ENCODE data around the gene PLEKHA8.

PLEKHA8 gene

GRCh38 chr7:30028216-30028748 lies at the start of gene PLEKHA8:
Gene PLEKHA8 (plus strand): TSS chr7:30028412. CDS start chr7:30028763, 351 bp downstream.
- DNase-seq (ENCODE audit: low spot score), result peak; percentile 96

- DNase-seq (ENCODE audit: low spot score), result no peak
Measured at GRCh38 chr7:29980151-29980550, 48.1 kb upstream of the PLEKHA8 start.

GRCh38 chr7:29987083-29987482 lies 41.1 kb upstream of the PLEKHA8 start:
- no peak for DNase-seq (ENCODE audit: low spot score)

GRCh38 chr7:29987811-29988317 lies 40.3 kb upstream of the PLEKHA8 start:
- DNase-seq (ENCODE audit: low spot score), result no peak

- peak; percentile 76 for DNase-seq (ENCODE audit: low spot score)
Measured at GRCh38 chr7:29988424-29989256, 39.6 kb upstream of the PLEKHA8 start.

GRCh38 chr7:29989257-29989995 lies 38.8 kb upstream of the PLEKHA8 start, which contains the start of gene SCRN1:
Gene SCRN1 (minus strand): TSS chr7:29989801. CDS start chr7:29969067, 20,734 bp downstream.
- DNase-seq (ENCODE audit: low spot score), result peak; percentile 89

GRCh38 chr7:29990931-29991330 lies 37.3 kb upstream of the PLEKHA8 start:
- DNase-seq (ENCODE audit: low spot score), result no peak

- DNase-seq (ENCODE audit: low spot score), result no peak
Measured at GRCh38 chr7:29991937-29992336, 36.3 kb upstream of the PLEKHA8 start.

- DNase-seq (ENCODE audit: low spot score), result no peak
Measured at GRCh38 chr7:29993140-29993539, 35.1 kb upstream of the PLEKHA8 start.

- no peak for DNase-seq (ENCODE audit: low spot score)
Measured at GRCh38 chr7:29995652-29996051, 32.6 kb upstream of the PLEKHA8 start.

GRCh38 chr7:29996321-29996720 lies 31.9 kb upstream of the PLEKHA8 start:
- no peak for DNase-seq (ENCODE audit: low spot score)

GRCh38 chr7:29998489-29998888 lies 29.7 kb upstream of the PLEKHA8 start:
- DNase-seq (ENCODE audit: low spot score), result no peak

- no peak for DNase-seq (ENCODE audit: low spot score)
Measured at GRCh38 chr7:30001998-30002397, 26.2 kb upstream of the PLEKHA8 start.

- DNase-seq (ENCODE audit: low spot score), result no peak
Measured at GRCh38 chr7:30003098-30003497, 25.1 kb upstream of the PLEKHA8 start.

- DNase-seq (ENCODE audit: low spot score), result no peak
Measured at GRCh38 chr7:30005464-30005863, 22.7 kb upstream of the PLEKHA8 start.

- DNase-seq (ENCODE audit: low spot score), result no peak
Measured at GRCh38 chr7:30010021-30010420, 18.2 kb upstream of the PLEKHA8 start.

- DNase-seq (ENCODE audit: low spot score), result no peak
Measured at GRCh38 chr7:30012757-30013156, 15.5 kb upstream of the PLEKHA8 start.

GRCh38 chr7:30018451-30018850 lies 9.8 kb upstream of the PLEKHA8 start:
- DNase-seq (ENCODE audit: low spot score), result no peak

GRCh38 chr7:30019387-30019786 lies 8.8 kb upstream of the PLEKHA8 start:
- no peak for DNase-seq (ENCODE audit: low spot score)

GRCh38 chr7:30019960-30020359 lies 8.3 kb upstream of the PLEKHA8 start:
- no peak for DNase-seq (ENCODE audit: low spot score)

- DNase-seq (ENCODE audit: low spot score), result no peak
Measured at GRCh38 chr7:30020535-30020934, 7.7 kb upstream of the PLEKHA8 start.

GRCh38 chr7:30022991-30023390 lies 5.2 kb upstream of the PLEKHA8 start:
- DNase-seq (ENCODE audit: low spot score), result no peak

GRCh38 chr7:30023524-30023923 lies 4.7 kb upstream of the PLEKHA8 start:
- no peak for DNase-seq (ENCODE audit: low spot score)
